GM20431 (cell line): ENCODE results near the gene SLC24A3.

ENCODE experiments used
- in situ Hi-C: fragments of 300-500 bp; cut with MseI, MboI; formaldehyde crosslinking; loops from one replicate; pipeline ENCODE4 v1.15.0; 2020; ENCODE audit warnings: low sequenced_read_pairs; ENCODE audit not compliant: unreplicated experiment

SLC24A3 gene

DNA sequence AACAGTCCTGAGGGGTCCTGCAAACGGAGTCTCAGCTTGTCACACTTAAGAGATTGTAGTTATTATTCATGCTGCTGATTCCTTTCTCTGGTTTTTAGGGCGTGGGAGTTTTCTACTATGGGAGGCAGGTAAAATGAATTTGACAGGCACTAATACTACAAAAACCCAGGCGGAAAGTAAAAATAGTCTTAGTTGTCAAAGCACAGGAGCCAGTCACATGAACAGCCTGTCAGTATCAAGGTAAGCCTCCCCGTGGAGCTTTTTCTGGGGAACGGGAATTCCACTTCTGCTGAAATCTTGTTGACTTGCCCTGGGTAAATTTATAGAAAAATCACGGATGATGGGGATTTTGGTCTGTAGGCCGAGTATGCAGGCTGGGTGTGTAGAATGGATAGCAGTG lies 79.8 kb downstream of the SLC24A3 start:
- in situ Hi-C loops = no loop called here

DNA sequence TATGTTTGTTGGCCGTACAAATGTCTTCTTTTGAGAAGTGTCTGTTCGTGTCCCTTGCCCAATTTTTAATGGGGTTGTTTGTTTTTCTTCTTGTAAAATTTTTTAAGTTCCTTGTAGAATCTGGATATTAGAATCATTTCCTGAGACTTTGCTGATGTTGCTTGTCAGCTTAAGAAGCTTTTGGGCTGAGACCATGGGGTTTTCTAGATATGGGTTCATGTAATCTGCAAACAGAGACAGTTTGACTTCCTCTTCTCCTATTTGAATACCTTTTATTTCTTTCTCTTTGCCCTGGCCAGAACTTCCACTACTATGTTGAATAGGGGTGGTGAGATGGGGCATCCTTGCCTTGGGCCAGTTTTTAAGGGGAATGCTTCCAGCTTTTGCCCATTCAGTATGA lies 82.6 kb downstream of the SLC24A3 start:
- in situ Hi-C loops = no loop called here

DNA sequence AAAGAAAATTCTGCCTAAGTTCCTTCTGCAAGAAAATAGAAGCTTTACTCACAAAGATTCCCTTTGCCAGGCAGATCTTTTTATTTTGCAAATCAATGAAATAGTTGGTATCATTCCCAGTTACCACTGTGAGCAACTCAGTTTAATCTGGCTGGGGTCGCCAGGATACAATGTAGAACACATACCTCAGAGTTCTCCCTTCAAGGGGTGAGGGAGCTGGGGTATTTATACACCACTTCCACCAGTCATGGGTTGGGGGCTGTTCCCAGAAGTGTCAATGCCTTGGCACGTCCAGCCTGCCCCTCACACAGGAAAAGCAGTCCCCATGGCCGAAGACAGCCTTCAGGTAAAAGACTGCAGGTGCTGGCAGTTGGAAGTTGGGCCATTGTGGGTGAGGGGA lies 86.2 kb downstream of the SLC24A3 start:
- in situ Hi-C loops = no loop called here

DNA sequence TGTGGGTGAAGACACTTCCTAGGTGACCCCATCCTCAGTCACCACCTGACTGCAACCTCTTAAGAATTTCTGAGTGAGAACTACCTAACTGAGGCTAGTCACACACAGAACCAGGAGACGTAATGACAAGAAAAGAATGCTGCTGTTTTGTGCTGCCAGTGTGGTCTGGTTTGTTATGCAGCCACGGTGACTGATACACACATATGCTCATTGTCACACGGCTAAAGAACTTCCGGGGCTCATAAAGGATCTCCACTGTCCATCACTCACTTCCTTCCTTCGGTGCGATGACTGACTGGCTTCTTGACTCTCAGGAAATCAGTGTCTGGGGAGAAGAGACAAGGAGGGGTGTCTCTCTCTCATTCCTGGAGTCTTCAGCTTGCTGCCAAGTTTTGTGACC lies 88.0 kb downstream of the SLC24A3 start:
- in situ Hi-C loops = no loop called here

DNA sequence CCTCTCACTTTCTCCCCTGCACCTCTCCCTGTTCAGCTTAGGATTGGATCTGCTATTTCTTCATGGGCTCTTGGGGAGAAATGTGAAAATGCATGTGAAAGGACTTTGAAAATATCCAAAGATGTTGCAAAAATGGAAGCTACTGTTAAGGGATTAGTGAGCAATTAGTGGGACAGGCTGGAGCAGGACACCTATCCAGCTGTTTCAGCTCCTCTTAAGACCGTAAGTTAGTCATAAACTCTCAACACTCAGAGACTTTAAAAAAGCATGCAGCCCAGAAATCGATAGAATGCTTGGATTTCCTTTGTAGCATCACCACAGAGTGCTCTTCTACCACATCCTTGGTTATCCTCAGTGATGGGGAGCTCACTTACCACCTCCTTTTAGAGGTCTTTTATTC lies 88.7 kb downstream of the SLC24A3 start:
- in situ Hi-C loops = no loop called here

DNA sequence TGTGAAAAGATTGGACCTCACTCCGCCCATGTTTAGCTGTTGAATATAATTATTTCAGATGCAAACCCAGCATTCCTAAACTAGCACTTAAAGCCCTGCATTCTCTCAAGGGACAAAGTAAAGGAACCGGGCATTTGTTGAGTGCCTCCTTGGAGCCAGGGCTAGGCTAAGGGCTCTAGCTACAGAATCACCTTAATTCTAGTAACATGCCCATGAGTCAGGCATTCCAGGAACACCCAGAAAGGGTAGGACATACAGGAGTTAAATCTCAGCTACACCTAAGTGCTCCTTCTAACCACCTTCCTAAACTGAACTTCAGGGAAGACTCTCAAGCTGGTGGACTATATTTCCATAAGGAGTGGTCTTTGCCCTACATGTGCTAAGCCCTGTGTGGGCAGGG lies 89.4 kb downstream of the SLC24A3 start:
- in situ Hi-C loops = no loop called here

DNA sequence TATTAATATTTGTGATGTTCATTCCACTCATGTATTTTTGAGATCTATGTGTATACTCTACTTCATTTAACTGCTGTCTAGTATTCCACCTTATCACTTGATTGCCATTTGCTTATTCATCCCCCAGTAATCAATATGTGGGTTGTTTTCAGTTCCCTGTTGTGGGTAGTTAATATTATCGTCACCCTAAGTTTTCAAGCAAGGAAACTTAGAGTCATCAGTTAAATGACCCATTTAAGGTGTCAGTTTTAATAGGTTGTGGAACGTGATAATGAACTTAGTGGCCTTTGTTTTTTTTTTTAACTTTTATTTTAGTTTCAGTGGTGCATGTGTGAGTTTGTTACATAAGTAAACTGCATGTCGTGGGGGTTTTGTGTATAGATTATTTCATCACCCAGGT lies 90.3 kb downstream of the SLC24A3 start:
- in situ Hi-C loops = no loop called here

DNA sequence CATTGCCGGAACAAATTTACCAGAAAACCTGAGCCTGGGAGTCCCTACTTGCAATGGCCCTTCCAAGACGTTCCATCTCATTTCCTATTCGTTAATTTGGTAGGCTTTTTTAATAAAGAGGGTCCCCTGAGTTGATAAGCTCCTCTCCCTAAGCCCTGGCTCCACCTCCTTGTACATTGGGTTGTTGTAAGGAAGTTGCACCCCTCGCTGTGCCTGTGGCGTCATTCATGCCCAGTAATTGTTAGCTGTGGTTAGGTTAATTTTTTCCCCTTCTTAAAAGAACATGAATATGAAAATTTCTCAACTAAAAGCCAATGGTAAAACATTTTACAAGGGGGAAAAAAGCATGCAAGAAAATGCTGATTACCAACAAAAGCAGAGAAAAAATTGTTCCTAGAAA lies 91.9 kb downstream of the SLC24A3 start:
- in situ Hi-C loops = no loop called here

DNA sequence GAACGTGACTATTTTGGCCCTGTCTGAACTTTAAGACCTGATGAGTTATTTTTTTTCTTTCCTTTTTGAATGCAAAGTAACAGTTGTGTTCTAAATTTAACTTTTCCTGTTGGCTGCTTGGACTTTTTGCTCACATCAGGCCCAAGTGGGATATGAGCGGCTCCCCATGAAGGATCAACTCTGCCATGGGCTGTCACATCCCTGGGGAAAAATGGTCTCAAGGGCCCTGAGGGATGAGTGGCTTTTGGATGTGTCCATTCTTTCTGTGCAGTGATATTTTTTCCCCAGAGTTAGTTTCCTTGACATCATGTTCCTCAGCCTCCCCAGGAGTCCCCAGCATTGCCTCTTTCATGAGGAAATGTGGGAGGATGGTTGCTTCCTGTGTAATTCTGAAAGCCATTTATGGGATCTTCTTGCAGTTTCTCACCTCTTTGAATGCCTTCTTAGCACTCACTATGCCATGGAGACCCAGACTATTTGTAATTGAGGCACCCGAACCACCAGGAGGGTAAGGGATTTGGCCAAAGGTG lies 92.5 kb downstream of the SLC24A3 start:
- in situ Hi-C loops = no loop called here

DNA sequence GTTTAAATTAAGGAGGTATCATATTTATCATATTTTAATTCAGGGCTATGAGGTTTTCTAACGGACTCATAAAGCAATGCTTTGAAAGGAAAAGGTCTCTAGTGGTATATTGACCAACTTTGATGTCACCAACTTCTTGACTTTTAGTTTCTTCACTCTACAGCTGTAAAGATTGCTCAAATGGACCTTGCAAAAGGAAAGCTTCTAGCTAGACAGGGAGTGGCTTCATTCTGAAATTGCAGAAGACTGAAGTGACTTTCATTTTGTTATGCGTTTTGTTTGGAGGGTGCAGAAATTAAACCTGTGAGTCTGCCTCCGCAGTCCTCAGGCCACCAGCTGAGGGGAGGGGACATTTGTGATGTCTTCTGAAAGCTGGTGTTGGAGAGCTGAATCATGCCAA lies 95.7 kb downstream of the SLC24A3 start:
- in situ Hi-C loops = no loop called here

DNA sequence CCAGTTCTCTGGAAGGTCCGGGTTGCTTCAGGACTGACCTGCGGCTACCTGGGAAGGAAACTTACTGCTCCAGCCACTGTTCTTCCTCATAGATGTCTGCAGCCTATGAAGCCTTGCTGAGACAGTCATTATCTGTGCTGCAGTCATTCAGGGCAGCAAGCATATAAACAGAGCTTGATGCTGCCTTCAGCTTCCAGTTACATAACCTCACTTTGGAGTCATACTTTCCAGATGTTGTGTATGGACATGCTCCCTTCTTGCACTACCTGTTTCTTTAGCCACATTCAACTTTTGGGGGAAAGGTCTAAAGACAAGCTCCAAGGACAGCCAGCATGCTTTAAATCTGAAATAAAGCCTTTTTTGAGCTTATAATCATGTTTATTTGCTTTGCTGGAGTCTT lies 98.1 kb downstream of the SLC24A3 start:
- in situ Hi-C loops = no loop called here

DNA sequence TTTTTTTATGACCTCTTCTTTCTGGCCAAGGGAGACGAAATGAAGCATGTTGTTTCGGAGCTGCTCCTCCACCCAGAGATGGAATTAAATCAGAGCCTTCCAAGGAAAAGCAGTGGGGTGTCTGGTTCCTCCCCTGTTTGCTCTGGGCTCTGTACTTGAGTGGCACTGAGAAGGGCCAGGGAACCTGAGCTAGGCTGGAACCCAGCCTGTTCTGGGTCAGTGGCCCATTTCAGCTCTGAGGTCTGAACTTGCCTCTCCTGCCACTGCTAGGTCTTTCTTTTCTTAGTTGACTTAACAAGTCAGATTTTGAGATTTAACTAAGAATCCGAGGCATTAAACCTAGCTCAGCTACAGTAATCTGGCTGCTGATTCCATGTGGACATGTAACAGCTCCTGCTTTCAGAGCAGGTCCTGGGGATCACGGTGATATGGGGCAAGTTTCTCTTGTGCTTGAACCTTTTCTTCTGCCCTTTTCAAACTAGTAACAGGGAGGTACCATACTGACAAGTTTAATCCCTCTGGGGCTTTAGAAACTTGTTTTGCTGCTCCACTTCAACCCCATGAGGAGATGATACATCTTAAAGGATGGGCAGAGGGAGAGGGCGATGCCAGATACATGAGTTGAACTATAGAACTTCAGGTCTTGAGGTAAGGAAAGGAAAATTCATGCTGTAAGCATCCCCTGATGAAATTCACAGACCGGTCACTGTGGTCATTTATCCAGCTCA lies 101.1 kb downstream of the SLC24A3 start:
- in situ Hi-C loops = no loop called here

DNA sequence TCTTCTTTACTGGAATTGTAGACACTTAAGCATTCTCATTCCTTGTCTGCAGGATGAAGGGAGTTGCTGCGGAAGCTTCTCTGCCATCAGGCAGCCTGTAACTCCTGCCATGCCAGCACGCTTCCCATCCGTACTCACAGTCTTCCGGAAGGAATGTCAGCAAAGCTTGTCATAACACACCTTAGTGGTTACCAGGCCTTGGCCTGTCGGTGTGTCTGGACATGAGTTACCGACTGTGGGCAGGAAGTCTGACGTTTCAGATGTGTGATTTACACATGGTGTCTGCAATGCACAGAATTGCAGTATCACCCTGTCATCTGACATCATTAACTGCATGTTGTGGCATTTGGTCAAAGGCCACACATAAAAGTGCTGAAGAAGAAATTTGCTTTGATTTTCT lies 102.2 kb downstream of the SLC24A3 start:
- in situ Hi-C loops = no loop called here

DNA sequence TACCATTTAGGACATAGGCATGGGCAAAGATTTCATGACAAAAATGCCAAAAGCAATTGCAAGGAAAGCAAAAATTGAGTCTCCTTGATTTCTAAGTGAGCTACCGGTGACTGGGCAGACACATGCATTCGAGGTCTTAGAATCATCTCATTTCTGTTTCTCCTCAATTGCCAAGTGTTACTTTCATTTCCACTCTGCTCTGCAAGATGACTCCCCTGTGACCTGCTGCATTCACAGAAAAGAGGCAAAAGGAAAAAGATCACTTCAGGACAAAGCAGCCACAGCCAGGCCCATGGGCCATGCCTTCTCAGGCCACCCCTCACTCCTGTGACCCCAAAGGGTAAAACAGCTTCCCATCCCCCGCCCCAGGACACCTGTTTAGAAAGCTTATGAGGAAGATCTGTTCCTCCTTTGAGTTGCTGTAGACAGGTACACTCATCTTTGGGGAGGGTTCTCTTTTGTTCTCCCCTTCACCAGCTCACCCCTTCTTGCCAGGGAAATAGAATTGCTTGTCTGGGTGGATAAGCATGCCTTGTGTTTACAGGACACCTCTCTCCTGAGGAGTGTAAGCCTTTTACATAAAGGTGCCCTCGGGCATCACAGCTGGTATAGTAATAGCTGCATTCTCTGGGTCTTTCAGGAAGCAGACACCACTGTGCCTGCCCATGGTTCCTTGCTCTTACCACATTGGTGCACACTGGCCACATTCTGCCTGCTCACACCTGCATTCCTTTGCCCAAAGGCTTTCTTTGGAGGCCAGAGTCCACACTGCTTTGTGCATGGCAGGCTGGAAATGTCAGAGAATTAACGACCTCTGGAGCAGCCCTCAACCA lies 105.0 kb downstream of the SLC24A3 start:
- in situ Hi-C loops = no loop called here

DNA sequence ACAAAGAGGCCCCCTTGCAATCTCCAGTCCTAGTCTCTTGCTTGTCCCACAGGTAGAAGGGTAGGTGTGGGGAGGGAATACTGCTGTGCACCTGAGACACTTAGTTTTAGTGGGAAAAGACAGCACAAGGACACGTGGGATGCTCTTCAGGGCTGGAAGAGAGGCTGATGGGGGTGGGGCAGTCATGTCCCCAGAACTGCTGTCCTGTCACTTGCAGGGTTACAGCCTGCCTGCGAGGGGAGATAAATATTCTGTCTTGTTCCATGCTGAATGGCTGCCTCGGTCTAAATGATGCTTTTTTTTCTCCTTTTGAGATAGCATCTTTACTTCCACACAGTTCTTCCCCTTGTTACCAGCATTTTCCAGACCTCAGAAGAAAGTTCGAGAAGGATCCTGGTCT lies 106.2 kb downstream of the SLC24A3 start:
- in situ Hi-C loops = no loop called here

DNA sequence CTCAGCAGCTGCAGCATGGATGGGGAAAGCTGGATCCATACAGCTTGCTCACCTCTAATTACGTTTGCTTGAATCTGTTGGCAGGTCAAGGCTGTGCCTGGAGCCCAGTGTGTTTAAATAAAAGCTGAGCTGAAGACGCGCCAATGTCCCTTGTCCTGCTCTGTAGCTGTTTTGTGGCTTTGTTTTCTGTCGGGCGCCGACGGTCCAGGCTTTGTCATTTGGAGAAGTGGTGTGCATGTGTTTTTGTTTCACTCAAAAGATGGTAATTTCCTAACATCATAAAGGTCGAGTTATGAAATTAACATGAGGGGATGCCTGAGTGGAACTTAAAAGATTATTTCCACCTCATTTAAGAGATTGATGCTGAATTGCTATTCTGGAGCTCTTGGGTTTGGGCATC lies 107.6 kb downstream of the SLC24A3 start:
- in situ Hi-C loops = no loop called here

DNA sequence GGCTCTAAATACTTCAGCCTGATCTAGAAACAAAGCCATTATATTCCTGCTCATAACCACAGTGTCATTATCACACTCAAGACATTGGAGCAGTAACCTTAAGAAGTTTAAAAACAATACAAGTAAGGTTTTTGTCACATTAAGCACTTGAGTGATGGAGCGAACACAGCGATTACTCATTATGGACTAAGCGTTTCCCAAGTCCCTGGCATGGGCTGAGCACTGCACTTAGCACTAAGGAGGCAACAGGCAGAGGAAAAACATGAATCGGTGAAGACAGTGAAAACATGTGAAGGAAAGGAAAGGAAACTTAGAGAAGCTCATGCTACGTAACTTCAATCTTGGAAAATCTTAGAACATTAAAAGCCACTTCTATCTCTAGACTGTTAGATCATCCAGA lies 108.7 kb downstream of the SLC24A3 start:
- in situ Hi-C loops = no loop called here

DNA sequence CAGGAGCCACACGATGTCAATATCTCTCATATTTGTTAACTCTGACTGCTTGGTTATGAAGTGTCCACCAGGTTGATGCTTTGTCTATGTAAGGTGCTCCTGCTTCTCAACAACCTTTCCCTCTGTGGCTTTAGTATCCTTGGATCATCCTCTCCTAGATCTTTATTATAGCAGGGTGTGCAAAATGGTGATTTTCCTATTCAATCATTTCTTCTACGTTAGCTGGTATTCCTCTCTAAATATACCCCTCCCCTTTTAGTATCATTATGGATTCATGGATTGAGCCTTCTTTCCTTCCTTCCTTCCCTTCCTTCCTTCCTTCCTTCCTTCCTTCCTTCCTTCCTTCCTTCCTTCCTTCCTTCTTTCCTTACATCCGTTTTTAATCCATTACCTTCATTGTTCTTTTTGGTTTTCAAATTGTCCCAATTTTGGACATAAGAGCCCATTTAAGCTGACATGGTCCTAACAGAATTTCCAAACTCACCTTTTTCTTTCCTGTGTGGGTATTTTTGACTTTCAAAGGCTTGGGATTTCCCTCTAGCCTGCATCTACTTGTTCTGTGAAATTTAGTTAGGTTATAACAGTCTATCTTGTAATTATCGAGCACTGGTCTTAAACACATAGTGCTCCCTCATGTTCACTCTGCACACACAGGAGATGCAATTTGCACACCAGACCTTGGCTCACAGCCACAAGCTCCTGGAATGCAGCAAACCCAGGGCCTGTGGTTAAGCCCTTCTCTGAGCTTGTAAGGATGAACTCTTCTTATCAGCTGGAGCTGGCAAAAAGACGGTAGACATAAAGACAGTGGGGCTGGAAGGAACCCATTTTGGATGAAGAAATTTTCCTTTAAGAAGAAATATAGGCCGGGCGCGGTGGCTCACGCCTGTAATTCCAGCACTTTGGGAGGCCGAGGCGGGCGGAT lies 109.9 kb downstream of the SLC24A3 start:
- in situ Hi-C loops = no loop called here

DNA sequence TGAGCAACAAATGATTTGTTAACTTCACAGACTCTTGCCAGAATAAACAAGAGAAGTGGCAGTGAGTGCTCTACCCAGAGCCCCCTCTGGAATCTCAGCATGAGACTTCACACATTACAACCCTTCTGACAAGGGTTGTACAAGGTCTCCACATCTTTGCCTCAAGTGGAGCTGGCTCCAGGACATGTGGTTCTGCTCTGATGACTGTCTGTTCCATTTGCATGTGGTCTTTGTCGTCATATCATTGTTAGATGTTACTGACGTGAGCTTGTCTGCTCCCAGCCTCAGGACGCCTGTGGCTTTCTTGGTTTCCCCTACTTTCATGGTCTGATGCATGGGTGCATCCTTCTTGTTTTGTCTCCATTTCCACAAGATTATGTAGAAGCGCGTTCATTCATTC lies 115.0 kb downstream of the SLC24A3 start:
- in situ Hi-C loops = no loop called here

DNA sequence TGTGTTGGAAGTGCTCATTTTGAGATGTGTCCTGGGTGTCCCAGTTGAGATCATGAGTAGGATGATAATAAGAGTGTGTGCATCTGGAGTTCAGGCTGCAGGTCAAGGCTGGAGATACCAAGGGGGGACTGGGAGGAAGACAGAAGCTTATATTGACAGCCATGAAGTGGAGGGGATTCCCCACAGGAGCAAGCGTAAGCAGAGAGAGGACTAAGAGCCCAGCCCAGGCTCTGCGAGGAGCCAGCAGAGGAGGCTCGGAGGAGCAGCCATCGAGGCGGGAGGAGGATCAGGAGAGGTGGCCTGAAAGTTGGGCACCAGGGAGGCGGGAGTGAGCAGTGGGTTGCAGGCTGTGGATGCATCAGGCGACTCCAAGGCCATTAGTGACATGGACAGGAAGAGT lies 116.2 kb downstream of the SLC24A3 start:
- in situ Hi-C loops = no loop called here
